ENCODE measurements around the gene TMPRSS6. TPM values are rescaled to one million over a fixed set of nuclear protein-coding genes. Genes with fewer than 3 reads are reported as not detected.

Gene TMPRSS6
- total RNA-seq = under 1 TPM in 7 of 8 experiments, not detected in 1; 0.05 to 0.56 (median 0.18) TPM

DNA sequence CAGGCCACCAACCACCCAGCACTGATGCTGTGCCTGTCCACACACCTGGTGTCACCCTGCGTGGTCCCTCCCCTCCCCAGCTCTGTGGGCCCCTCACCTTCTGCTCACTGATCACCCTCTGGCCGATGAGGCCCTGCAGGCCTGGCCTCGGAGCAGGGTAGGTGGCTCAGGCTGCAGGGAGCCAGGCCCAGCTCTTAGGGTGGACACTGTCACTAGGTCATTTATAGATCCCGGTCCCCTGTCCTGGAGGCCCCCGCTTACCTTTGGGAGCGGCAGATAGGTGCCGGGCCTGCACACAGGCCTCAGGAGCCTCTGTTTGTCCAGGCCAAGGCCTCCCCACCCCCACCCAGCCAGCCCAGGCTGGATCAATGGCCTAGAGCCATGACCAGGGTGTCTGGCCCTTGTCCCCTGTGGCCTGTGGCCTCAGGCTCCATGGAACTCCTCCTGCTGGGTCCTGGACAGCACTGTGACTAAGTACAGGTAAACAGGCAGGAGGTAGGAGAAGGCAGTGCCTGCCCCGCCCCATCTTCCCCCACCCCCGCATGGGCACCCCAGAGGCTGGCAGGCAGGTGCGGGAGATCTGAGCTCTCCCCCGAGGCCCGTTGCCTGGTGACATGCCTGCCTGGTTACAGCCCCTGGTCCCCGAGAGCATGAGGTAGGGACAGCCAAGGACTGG is at the start of gene TMPRSS6:
TMPRSS6 (minus strand) TSS at position 472 of the 676 bp plus-strand sequence. CDS start 6,296 bp downstream, outside the sequence.
- in situ Hi-C loops (cut with MboI; ENCODE audit: low pct_unique_long_range_greater_than_20kb in 2 of 9, low sequenced_read_pairs in 9 of 9, unreplicated experiment in 9 of 9) = no loop called here
- Histone ChIP-seq H3K27ac (no peak within 1 kb of the TSS), H3K4me1 (replicated peaks in 1 of 2) (peaks cover 0 to 8% of the 10 kb centered on the region in 2 donors), H3K4me3 (no peak within 1 kb of the TSS)
- peak in 1 of 8 experiments; percentile 7 for ATAC-seq (replicated peaks in 6 of 8)
- 43 to 50% methylated on average over 1 to 2 of the region's 13 CpGs; no CpG with 5 or more reads in 8 of the 10 experiments for WGBS, 10 experiments

DNA sequence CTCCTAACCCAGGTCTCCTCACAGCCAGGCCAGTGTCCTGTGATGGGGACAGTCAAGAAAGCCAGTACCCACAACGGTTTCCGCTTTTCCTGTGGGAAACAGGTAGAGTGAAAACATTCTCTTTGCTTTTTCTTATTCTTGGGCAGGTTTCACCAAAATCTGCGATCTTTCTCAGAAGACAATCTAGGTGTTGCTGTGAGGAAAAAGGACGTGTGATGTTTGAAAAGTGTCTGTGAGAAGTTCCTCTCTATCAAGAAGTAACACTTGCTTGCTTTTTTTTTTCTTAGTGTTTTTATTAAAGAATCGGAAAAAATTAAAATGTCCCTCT is 49.4 kb upstream of the TMPRSS6 start:
- H3K4me3 ChIP-seq = no peak overlapping the region
- in situ Hi-C loops (cut with MboI; ENCODE audit: low pct_unique_long_range_greater_than_20kb in 2 of 9, low sequenced_read_pairs in 9 of 9, unreplicated experiment in 9 of 9) = no loop called here
- no peak for ATAC-seq (replicated peaks in 6 of 8)
- H3K4me1 ChIP-seq (replicated peaks in 1 of 2) = no peaks in the 10 kb centered on the region
- H3K27ac ChIP-seq = no peak overlapping the region
- whole genome bisulfite sequencing, 10 experiments = 33 to 93% (median 81%) methylated on average over 2 to 4 of the region's 5 CpGs; no CpG with 5 or more reads in 1 of the 10 experiments

DNA sequence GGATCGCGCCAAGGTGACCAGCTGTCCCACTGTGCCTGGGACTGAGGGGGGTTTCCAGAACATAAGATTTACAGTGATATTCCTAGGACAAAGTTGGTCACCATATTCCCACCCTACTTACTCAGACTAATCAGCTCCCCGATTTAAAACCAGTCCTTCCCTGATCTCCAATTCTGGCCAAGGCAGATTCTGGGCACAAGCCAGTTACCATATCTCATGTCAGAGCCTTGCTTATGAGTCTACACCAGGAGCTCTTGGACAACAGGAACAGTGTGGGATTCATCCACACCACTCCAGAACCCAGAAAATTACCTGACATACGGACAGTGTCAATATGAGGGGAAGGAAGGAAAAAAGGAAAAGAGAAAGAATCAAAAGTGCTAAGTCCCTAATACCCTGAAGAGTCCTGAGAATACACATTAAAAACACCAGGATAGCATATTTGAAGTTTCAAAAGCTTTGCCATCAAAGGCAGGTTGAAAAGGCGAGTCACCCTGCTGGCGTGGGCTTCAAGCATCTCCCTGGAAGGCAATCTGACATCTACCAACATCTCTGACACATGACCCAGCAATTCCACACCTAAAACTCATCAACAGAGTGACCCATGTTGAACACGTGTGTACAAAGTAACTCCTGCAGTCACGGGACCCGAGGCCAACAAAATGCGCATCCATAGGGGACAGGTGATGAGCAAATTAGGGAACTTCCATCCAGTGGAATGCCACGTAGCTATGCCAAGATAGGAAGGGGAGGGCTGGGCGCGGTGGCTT is 48.2 kb upstream of the TMPRSS6 start:
- H3K4me1 ChIP-seq (replicated peaks in 1 of 2) = no peaks in the 10 kb centered on the region
- H3K4me3 ChIP-seq = no peak overlapping the region
- no peak overlapping the region for H3K27ac ChIP-seq
- WGBS, 10 experiments = 38 to 100% (median 90%) methylated on average over 1 to 9 of the region's 13 CpGs; no CpG with 5 or more reads in 1 of the 10 experiments
- peak in 2 of 8 experiments; percentile 23 to 31 for ATAC-seq (replicated peaks in 6 of 8)
- in situ Hi-C loops (cut with MboI; ENCODE audit: low pct_unique_long_range_greater_than_20kb in 2 of 9, low sequenced_read_pairs in 9 of 9, unreplicated experiment in 9 of 9) = no loop called here

DNA sequence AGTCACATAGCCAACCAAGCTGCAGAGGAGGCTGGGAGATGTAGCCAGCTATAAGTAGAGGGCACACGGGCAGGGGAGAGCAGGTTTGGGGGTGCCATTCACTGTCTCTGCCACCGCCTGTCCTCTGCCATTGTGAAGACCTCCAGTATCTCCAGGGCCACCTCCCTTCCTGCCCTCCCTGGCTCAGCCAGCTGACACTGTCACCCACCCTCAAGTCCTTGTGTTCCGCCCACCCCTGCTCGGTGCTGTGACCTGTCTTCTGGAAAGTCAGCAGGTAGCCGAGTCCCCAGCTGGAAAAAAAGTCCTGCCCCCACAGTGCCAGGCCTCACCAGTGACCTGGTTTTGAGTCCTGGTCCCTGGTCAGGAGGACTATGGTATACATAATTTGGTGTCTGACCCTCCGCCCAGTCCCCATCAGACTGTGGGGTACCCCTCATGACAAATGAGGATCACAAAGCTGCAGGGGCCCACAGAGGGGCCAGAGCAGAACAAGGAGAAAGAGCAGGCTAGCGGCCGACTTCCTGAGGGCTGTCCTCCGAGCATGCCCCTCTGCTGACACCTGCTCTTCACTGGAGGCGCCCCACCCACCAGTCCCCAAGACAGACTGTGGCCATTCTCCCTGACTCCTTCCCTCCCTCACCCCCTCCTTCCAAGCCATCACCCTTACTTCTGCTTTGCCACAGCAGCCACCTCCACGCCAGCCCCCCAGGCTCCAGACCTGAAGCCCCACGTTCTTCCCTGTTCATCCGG is 47.3 kb upstream of the TMPRSS6 start:
- no peaks in the 10 kb centered on the region for H3K4me1 ChIP-seq (replicated peaks in 1 of 2)
- in situ Hi-C loops (cut with MboI; ENCODE audit: low pct_unique_long_range_greater_than_20kb in 2 of 9, low sequenced_read_pairs in 9 of 9, unreplicated experiment in 9 of 9) = no loop called here
- ATAC-seq (replicated peaks in 6 of 8) = no peak
- H3K27ac ChIP-seq = no peak overlapping the region
- H3K4me3 ChIP-seq = no peak overlapping the region
- 20 to 100% (median 76%) methylated on average over 1 to 4 of the region's 13 CpGs; no CpG with 5 or more reads in 3 of the 10 experiments for WGBS, 10 experiments

DNA sequence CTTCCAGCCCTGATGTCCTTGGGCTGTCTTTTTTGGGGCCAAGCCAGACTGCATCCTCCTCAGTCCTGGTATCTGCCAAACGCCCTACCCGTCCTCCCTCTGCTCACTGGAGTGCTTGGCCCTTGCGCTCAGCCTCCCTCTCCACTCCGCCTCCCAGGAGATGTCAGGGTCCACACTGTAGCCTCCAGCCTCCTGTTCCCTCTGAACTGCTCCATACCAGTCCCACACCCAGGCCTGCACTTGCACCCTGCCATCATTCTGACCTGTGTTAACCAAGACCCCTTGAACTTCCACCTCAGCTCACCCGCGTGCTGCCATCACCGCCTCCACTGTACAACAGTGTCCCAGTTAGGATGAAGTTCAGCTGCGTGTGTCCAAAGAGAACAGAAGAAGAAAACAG is 46.5 kb upstream of the TMPRSS6 start:
- 81 to 92% (median 88%) methylated on average over 1 to 4 of the region's 8 CpGs; no CpG with 5 or more reads in 5 of the 10 experiments for WGBS, 10 experiments
- Histone ChIP-seq H3K4me1 (replicated peaks in 1 of 2) (no peaks in the 10 kb centered on the region), H3K27ac (no peak overlapping the region), H3K4me3 (no peak overlapping the region)
- ATAC-seq (replicated peaks in 6 of 8) = no peak
- in situ Hi-C loops (cut with MboI; ENCODE audit: low pct_unique_long_range_greater_than_20kb in 2 of 9, low sequenced_read_pairs in 9 of 9, unreplicated experiment in 9 of 9) = no loop called here

DNA sequence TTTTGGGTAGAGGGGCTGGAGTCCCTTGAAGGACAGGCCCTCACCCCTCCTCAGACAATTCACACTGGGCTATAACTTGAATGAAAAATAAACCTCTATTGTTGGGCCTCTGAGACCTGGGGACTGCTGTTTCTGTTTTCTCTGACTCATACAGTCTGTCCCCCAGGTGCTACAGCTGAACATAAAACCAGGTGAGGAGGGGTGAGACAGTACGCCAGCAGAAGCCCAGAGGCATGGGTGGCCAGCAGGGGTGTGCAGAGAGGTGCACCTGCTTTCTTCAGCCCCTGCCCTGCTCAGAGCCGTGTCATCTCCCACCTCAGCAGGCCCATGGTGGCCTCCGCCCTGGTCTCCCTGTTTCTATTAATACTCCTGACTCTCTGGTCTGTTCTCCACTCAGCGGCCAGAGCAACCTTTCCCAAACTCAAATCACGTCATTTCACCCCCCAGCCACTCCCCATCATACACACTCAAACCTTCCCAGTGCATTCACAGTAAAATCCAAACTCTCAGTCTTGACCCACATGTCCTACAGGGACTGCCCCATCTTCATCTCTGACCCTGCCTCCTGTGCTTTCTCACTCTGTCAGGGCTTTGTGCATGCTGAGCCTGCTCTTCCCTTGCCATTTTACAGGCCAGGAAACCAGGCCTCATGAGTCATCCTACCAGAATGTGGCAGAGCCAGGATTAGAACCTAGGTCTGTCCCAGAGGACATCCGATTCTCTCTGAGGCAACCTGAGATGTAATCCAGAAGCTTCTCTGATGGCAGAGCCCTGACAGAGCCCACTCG is 45.6 kb upstream of the TMPRSS6 start:
- peak in 1 of 8 experiments; percentile 33 for ATAC-seq (replicated peaks in 6 of 8)
- Histone ChIP-seq H3K4me3 (no peak overlapping the region), H3K27ac (no peak overlapping the region), H3K4me1 (replicated peaks in 1 of 2) (no peaks in the 10 kb centered on the region)
- in situ Hi-C loops (cut with MboI; ENCODE audit: low pct_unique_long_range_greater_than_20kb in 2 of 9, low sequenced_read_pairs in 9 of 9, unreplicated experiment in 9 of 9) = no loop called here
- WGBS, 10 experiments = 70 to 74% (median 72%) methylated on average over 2 to 5 of the region's 7 CpGs; no CpG with 5 or more reads in 6 of the 10 experiments

DNA sequence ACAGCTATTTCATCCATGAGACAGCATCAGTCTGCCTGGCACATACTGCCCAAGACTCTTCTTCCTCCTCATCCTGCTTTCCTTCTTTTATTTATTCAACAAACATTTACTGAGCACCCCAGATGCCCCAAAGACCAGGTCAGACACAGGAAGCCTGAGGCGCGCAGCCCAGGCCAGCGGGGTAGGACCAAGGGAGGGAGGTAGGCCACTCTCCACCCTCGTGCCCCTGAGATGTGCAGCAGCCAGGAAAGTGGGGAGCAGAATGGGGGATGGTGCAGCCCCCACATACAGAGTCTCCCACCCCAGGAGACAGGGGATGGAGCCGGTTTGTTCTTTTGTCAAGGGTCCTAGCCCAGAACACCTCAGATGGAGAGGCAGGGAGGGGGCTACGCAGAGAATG is 44.4 kb upstream of the TMPRSS6 start:
- Histone ChIP-seq H3K4me1 (replicated peaks in 1 of 2) (no peaks in the 10 kb centered on the region), H3K4me3 (no peak overlapping the region), H3K27ac (no peak overlapping the region)
- in situ Hi-C loops (cut with MboI; ENCODE audit: low pct_unique_long_range_greater_than_20kb in 2 of 9, low sequenced_read_pairs in 9 of 9, unreplicated experiment in 9 of 9) = no loop called here
- 60 to 100% (median 84%) methylated on average over 1 to 3 of the region's 6 CpGs; no CpG with 5 or more reads in 4 of the 10 experiments for WGBS, 10 experiments
- ATAC-seq (replicated peaks in 6 of 8) = no peak

DNA sequence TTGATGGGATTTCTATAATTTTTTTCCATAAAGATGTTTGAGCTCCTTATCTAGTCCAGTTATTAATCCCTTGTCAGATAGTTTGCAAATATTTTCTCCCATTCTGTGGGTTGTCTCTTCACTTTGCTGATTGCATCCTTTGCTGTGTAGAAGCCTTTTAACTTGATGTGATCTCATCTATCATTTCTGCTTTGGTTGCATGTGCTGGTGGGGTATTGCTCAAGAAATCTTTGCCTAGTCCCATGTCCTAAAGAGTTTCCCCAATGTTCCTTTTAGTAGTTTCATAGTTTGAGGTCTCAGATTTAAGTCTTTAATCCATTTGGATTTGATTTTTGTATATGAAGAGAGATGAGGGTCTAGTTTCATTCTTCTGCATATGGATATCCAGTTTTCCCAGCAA is 41.9 kb upstream of the TMPRSS6 start:
- Histone ChIP-seq H3K4me3 (no peak overlapping the region), H3K27ac (no peak overlapping the region), H3K4me1 (replicated peaks in 1 of 2) (no peaks in the 10 kb centered on the region)
- ATAC-seq (replicated peaks in 6 of 8) = no peak
- in situ Hi-C loops (cut with MboI; ENCODE audit: low pct_unique_long_range_greater_than_20kb in 2 of 9, low sequenced_read_pairs in 9 of 9, unreplicated experiment in 9 of 9) = no loop called here

DNA sequence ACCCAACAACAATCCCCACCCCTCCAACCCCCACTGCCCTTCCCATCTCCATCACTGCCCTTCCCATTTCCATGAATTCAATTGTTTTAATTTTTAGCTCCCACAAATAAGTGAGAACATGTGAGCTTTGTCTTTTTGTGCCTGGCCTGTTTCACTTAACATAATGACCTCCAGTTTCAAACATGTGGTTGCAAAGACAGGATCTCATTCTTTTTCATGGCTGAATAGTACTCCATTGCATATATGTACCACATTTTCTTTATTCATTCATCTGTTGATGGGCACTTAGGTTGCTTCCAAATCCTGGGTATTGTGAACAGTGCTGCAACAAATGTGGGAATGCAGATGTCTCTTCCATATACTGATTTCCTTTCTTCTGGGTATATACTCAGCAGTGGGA is 41.2 kb upstream of the TMPRSS6 start:
- ATAC-seq (replicated peaks in 6 of 8) = no peak
- in situ Hi-C loops (cut with MboI; ENCODE audit: low pct_unique_long_range_greater_than_20kb in 2 of 9, low sequenced_read_pairs in 9 of 9, unreplicated experiment in 9 of 9) = no loop called here
- no peaks in the 10 kb centered on the region for H3K4me1 ChIP-seq (replicated peaks in 1 of 2)
- H3K4me3 ChIP-seq = no peak overlapping the region
- H3K27ac ChIP-seq = no peak overlapping the region

DNA sequence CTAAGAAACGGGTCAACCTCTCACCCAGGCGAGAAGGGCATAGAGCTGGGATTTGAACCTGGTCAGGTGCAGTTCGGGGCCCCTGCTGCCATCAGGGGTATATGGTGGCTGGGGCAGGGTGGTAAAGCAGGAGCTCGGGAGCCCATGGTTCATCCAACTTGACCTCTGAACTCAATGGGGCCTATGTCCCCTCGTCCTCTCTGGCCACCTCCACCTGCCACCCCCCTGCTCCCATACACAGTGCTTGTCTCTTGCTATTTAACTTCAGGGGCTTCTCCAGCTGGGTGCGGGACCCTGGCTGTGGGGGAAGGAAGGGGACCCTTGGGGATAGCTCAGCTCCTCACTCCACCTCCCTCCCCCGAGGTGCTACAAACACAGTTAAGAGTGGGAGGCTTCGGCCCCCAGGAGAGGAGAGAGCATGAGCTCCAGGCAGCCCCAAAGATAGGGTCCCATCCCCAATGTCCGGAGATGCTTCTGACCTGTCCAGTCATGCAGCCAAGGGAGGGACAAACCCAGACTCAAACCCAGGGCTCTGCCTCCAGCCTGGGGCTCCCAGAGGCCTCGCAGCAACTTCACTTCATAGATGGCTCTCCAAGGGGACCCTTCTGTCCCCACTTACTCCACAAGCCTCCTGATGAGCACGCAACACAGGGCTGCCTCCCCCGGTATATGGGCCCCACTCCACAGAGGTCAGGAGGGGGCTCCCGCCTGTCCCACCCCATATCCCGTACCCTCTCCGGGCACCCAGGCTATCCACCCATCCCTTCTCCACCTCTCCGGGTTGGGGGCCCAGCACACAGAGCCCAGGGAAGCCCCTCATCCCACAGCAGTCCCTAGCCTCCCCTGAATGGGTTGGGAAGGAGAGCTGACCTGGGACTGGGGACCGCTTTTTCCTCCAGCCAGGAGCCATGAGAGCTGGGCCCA is 39.5 kb upstream of the TMPRSS6 start:
- 52 to 100% (median 80%) methylated on average over 1 to 2 of the region's 17 CpGs; no CpG with 5 or more reads in 7 of the 10 experiments for WGBS, 10 experiments
- Histone ChIP-seq H3K4me3 (no peak overlapping the region), H3K27ac (no peak overlapping the region), H3K4me1 (replicated peaks in 1 of 2) (peaks cover 0 to 4% of the 10 kb centered on the region in 2 donors)
- ATAC-seq (replicated peaks in 6 of 8) = peak in 1 of 8 experiments; percentile 9
- in situ Hi-C loops (cut with MboI; ENCODE audit: low pct_unique_long_range_greater_than_20kb in 2 of 9, low sequenced_read_pairs in 9 of 9, unreplicated experiment in 9 of 9) = no loop called here

DNA sequence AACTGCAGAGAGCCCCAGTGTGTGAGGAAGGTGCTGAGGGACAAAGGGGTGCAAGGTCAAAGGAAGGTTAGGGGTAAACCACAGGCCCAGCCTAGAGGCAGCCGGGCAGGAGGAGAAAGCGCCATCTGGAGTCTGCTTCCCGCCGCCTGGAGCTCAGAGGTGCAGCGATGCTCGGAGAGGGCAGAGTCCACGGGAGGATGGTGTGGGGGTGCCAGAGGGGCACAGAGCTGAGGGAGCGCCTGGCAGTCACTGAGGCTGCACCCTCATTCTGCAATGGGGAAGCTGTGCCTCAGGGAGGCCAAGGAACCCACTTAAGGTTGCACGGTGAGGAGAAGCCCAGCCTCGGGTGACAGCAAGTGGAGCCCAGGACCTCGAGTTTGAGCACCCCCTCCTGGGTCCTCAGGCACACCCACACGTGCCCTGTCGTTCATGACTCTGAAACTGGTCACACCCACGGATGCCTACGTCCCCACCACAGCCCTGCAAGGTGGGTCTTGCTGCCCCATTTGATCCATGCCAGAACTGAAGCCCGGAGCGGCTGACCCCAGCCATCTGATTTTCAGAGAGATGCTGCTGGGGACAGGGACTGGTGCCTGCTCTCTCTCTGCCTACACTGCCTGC is 38.6 kb upstream of the TMPRSS6 start:
- H3K4me1 ChIP-seq (replicated peaks in 1 of 2) = peaks cover 0 to 4% of the 10 kb centered on the region in 2 donors
- no peak overlapping the region for H3K4me3 ChIP-seq
- WGBS, 10 experiments = 38 to 60% (median 49%) methylated on average over 1 to 11 of the region's 17 CpGs; no CpG with 5 or more reads in 6 of the 10 experiments
- in situ Hi-C loops (cut with MboI; ENCODE audit: low pct_unique_long_range_greater_than_20kb in 2 of 9, low sequenced_read_pairs in 9 of 9, unreplicated experiment in 9 of 9) = no loop called here
- no peak for ATAC-seq (replicated peaks in 6 of 8)
- no peak overlapping the region for H3K27ac ChIP-seq

All from motor neuron (in vitro differentiated cells).